ENCODE data around the gene ODAD4. TPM values are rescaled to one million over a fixed set of nuclear protein-coding genes. Genes with fewer than 3 reads are reported as not detected.

The ODAD4 gene
- total RNA-seq, 2 donors from 2014 or later: 1.1 to 2.2 TPM

GRCh38 chr17:41896726-41897125 lies 33.7 kb upstream of the ODAD4 start:
- peaks cover 63% of the 10 kb centered on the region for H3K36me3 ChIP-seq
- ATAC-seq (ENCODE audit: insufficient number of reproducible peaks, low FRiP score, low read depth): no peak
- no peak for DNase-seq (ENCODE audit: low spot score)
- TF ChIP-seq CTCF (IDR thresholded peaks at IDR 0.05): no peak
- no peaks in the 10 kb centered on the region for H3K27me3 ChIP-seq (replicated peaks; ENCODE audit: insufficient read depth)
- peaks cover 0 to 13% of the 10 kb centered on the region in 2 donors for H3K4me1 ChIP-seq (ENCODE audit: control insufficient read depth in 1 of 2, low read depth in 2 of 2)
- no peak overlapping the region for H3K27ac ChIP-seq
- H3K9me3 ChIP-seq: no peaks in the 10 kb centered on the region
- no peak overlapping the region for H3K4me3 ChIP-seq

GRCh38 chr17:41901646-41902045 lies 28.8 kb upstream of the ODAD4 start:
- ATAC-seq (ENCODE audit: insufficient number of reproducible peaks, low FRiP score, low read depth) (no peak), DNase-seq (ENCODE audit: low spot score) (no peak)
- Histone ChIP-seq H3K4me1 (ENCODE audit: control insufficient read depth in 1 of 2, low read depth in 2 of 2) (no peaks in the 10 kb centered on the region), H3K9me3 (no peaks in the 10 kb centered on the region), H3K36me3 (peaks cover 71% of the 10 kb centered on the region), H3K27me3 (replicated peaks; ENCODE audit: insufficient read depth) (no peaks in the 10 kb centered on the region), H3K27ac (no peak overlapping the region), H3K4me3 (no peak overlapping the region)
- TF ChIP-seq CTCF (IDR thresholded peaks at IDR 0.05): no peak

DNA sequence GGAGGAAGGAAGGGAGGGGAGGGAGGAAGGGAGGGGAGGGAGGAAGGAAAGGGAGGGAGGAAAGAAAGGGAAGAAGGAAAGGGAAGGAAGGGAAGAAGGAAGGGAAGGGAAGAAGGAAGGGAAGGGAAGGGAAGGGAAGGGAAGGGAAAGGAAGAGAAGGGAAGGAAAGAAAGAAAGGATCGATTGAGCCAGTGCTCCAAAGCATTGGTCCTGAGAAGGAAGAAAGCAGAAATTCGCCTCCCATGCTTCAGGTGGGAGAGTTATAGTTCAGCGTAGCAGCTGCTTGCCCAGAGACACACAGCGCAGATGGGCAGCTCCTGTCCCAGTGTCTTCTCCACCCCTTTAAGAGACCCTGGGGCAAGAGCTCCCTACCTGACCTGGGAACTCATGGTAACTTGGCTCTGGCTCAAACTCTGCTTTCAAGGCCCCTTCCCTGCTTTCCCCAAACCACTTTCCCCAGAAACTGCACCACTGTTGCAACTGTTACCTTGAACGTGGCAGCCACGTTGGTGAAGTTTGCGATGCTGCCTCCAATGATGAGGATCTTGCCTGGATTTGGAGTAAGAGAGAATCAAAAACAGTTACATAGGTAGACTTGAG lies 26.1 kb upstream of the ODAD4 start:
- peaks cover 66% of the 10 kb centered on the region for H3K36me3 ChIP-seq

DNA sequence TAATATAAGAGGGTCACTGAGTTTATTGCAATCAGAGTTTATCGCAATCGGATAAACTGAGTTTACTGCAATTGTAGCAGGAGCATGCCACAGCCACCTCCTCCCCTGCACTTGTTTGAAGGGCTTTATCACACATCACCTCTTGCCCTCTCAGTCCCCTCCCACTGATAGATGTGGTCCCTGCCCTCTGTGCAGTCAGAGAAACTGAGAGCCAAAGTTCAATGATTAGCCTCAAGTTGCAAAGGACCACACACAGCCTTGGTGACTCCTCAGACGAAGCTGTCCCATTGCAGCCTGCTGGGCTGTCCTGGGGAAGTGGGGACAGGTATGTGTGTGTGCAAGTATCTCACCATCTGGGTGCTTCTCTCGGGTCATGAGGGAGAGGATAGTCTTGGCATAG lies 25.2 kb upstream of the ODAD4 start:
- Histone ChIP-seq H3K36me3 (peaks cover 69% of the 10 kb centered on the region), H3K9me3 (no peaks in the 10 kb centered on the region), H3K27me3 (replicated peaks; ENCODE audit: insufficient read depth) (no peaks in the 10 kb centered on the region), H3K4me1 (ENCODE audit: control insufficient read depth in 1 of 2, low read depth in 2 of 2) (no peaks in the 10 kb centered on the region), H3K4me3 (no peak overlapping the region), H3K27ac (no peak overlapping the region)
- no peak for ATAC-seq (ENCODE audit: insufficient number of reproducible peaks, low FRiP score, low read depth)
- DNase-seq (ENCODE audit: low spot score): no peak
- no peak for TF ChIP-seq CTCF (IDR thresholded peaks at IDR 0.05)

More for the DNA sequence above, 26.1 kb upstream of the ODAD4 start:
- Histone ChIP-seq H3K27ac (no peak overlapping the region), H3K4me1 (ENCODE audit: control insufficient read depth in 1 of 2, low read depth in 2 of 2) (no peaks in the 10 kb centered on the region), H3K27me3 (replicated peaks; ENCODE audit: insufficient read depth) (no peaks in the 10 kb centered on the region), H3K9me3 (no peaks in the 10 kb centered on the region), H3K4me3 (no peak overlapping the region)
- ATAC-seq (ENCODE audit: insufficient number of reproducible peaks, low FRiP score, low read depth) (no peak), DNase-seq (ENCODE audit: low spot score) (no peak)
- no peak for TF ChIP-seq CTCF (IDR thresholded peaks at IDR 0.05)

- ATAC-seq (ENCODE audit: insufficient number of reproducible peaks, low FRiP score, low read depth) (no peak), DNase-seq (ENCODE audit: low spot score) (no peak)
- Histone ChIP-seq H3K4me1 (ENCODE audit: control insufficient read depth in 1 of 2, low read depth in 2 of 2) (no peaks in the 10 kb centered on the region), H3K27me3 (replicated peaks; ENCODE audit: insufficient read depth) (no peaks in the 10 kb centered on the region), H3K9me3 (no peaks in the 10 kb centered on the region), H3K4me3 (no peak overlapping the region), H3K36me3 (peaks cover 78% of the 10 kb centered on the region), H3K27ac (no peak overlapping the region)
- no peak for TF ChIP-seq CTCF (IDR thresholded peaks at IDR 0.05)
Observed at GRCh38 chr17:41906465-41907184, 23.8 kb upstream of the ODAD4 start.

All from thoracic aorta (tissue), 2 donors.